Activated CD4-positive, alpha-beta T cell treated with anti-CD3 and anti-CD28 coated beads for 36 hours (primary cell): ENCODE data around the gene DDX60. TPM values are rescaled to one million over a fixed set of nuclear protein-coding genes. Genes with fewer than 3 reads are reported as not detected.
"Not testable (repeated sequence)": the region's sequence is repeated elsewhere in the genome, so short reads cannot be mapped to it uniquely, and the experiment has no call there.

ENCODE experiments used
- ATAC-seq: fragments of 200-7000 bp; cut with Tn5 transposase; one replicate; pipeline ENCODE4 v1.10.0; 2021; ENCODE audit warnings: mild to moderate bottlenecking, moderate library complexity
- CTCF ChIA-PET: fragments of 350-600 bp; sonication (Branson Sonifier 250); formaldehyde crosslinking; loops from one replicate; lab custom pipeline; 2021; ENCODE audit warnings: antibody characterized with exemption; lab: Charles Lee
- POLR2A ChIA-PET: fragments of 350-600 bp; sonication (Branson Sonifier 250); formaldehyde crosslinking; loops from one replicate; lab custom pipeline; 2021; ENCODE audit warnings: antibody characterized with exemption, inconsistent platforms; lab: Charles Lee
- DNase-seq: peaks from one replicate; pipeline ENCODE4 v3.0.0-alpha.2; 2020
- H3K27ac Mint-ChIP-seq: one replicate; pipeline ENCODE4 v1.8.0; 2021; ENCODE audit warnings: mixed read lengths
- H3K27me3 Mint-ChIP-seq: one replicate; pipeline ENCODE4 v1.8.0; 2021; ENCODE audit warnings: mixed read lengths
- H3K36me3 Mint-ChIP-seq: one replicate; pipeline ENCODE4 v1.8.0; 2021; ENCODE audit warnings: low read depth, mixed read lengths
- H3K4me1 Mint-ChIP-seq: one replicate; pipeline ENCODE4 v1.8.0; 2021; ENCODE audit warnings: mixed read lengths
- H3K4me3 Mint-ChIP-seq: one replicate; pipeline ENCODE4 v1.8.0; 2021; ENCODE audit warnings: mild to moderate bottlenecking, moderate library complexity, mixed read lengths
- H3K9me3 Mint-ChIP-seq: one replicate; pipeline ENCODE4 v1.8.0; 2021; ENCODE audit warnings: low read depth, mixed read lengths
- intact Hi-C, 2 experiments: fragments of 100-400 bp; cut with DNase I in 1 of 2; cut with micrococcal nuclease in 1 of 2; formaldehyde crosslinking; loops; one replicate each; pipeline versions ENCODE4 v1.14.2 to v1.15.1; 2022 to 2024; cut with DNase I, micrococcal nuclease
- total RNA-seq, 2 experiments: library from RNA; stranded (reverse); gene quantifications; one replicate each; pipeline ENCODE4 v1.2.3, GENCODE V29; 2021

Gene DDX60
- total RNA-seq, 2 experiments from 2014 or later = 22.2 to 23.8 TPM

GRCh38 chr4:168334053-168334452 is 15.5 kb upstream of the DDX60 start:
- intact Hi-C loops = no loop called here
- no peaks in the 10 kb centered on the region for H3K9me3 Mint-ChIP-seq
- H3K27ac Mint-ChIP-seq = no peak overlapping the region
- H3K4me1 Mint-ChIP-seq = no peaks in the 10 kb centered on the region
- no peaks in the 10 kb centered on the region for H3K36me3 Mint-ChIP-seq
- H3K4me3 Mint-ChIP-seq = no peak overlapping the region
- no peaks in the 10 kb centered on the region for H3K27me3 Mint-ChIP-seq
- DNase-seq = no peak
- CTCF ChIA-PET = no interaction called here
- POLR2A ChIA-PET = interaction anchor here (0.7 kb wide), 1 partner anchor 1348 kb away, joined by 3 read pairs; no protein-coding TSS in a partner anchor
- ATAC-seq = no peak

DNA sequence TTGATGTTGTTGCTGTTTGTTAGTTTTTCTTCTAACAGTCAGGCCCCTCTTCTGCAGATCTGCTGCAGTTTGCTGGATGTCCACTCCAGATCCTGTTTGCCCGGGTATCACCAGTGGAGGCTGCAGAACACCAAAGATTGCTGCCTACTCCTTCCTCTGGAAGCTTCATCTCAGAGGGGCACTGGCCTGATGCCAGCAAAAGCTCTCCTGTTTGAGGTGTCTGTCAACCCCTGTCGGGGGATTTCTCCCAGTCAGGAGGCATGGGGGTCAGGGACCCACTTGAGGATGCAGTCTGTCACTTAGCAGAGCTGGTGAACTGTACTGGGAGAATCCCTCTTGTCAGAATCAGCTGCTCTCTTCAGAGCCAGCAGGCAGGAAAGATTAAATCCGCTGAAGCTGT is 12.0 kb upstream of the DDX60 start:
- intact Hi-C loops, DNase-seq, ATAC-seq, H3K36me3 Mint-ChIP-seq, H3K4me3 Mint-ChIP-seq, POLR2A ChIA-PET, H3K27me3 Mint-ChIP-seq, CTCF ChIA-PET, H3K9me3 Mint-ChIP-seq, H3K4me1 Mint-ChIP-seq, H3K27ac Mint-ChIP-seq: not testable (repeated sequence)

GRCh38 chr4:168325591-168325990 is 7.0 kb upstream of the DDX60 start:
- CTCF ChIA-PET = no interaction called here
- H3K27ac Mint-ChIP-seq = no peak overlapping the region
- H3K9me3 Mint-ChIP-seq = no peaks in the 10 kb centered on the region
- no peak for DNase-seq
- H3K4me1 Mint-ChIP-seq = peaks cover 5% of the 10 kb centered on the region
- POLR2A ChIA-PET = no interaction called here
- intact Hi-C loops = no loop called here
- ATAC-seq = no peak
- no peak overlapping the region for H3K4me3 Mint-ChIP-seq
- H3K27me3 Mint-ChIP-seq = no peaks in the 10 kb centered on the region
- H3K36me3 Mint-ChIP-seq = no peaks in the 10 kb centered on the region

- Mint-ChIP-seq H3K27me3 (no peaks in the 10 kb centered on the region), H3K9me3 (no peaks in the 10 kb centered on the region), H3K27ac (peak overlapping the region; percentile 49), H3K4me1 (peaks cover 35% of the 10 kb centered on the region), H3K4me3 (no peak overlapping the region), H3K36me3 (no peaks in the 10 kb centered on the region)
- DNase-seq (no peak), ATAC-seq (no peak)
- CTCF ChIA-PET = no interaction called here
- POLR2A ChIA-PET = no interaction called here
- intact Hi-C loops = no loop called here
These were observed 2.5 kb upstream of the DDX60 start for GRCh38 chr4:168321006-168321405.

- Mint-ChIP-seq H3K4me3 (peak overlapping the region; percentile 85), H3K27ac (peak overlapping the region; percentile 92), H3K36me3 (peaks cover 4% of the 10 kb centered on the region), H3K27me3 (no peaks in the 10 kb centered on the region), H3K9me3 (no peaks in the 10 kb centered on the region), H3K4me1 (peaks cover 39% of the 10 kb centered on the region)
- no peak for ATAC-seq
- DNase-seq = no peak
- ChIA-PET CTCF (no interaction called here), POLR2A (no interaction called here)
- intact Hi-C loops = loop anchor here (2.0 to 10.0 kb wide), 3 partner anchors 161 to 1435 kb away; partner anchors contain the start of genes DDX60L (in 1 of the 2), HPF1 (in 1 of the 2) and NEK1 (in 1 of the 2)
These were observed 1.0 kb upstream of the DDX60 start for GRCh38 chr4:168319486-168320019.

GRCh38 chr4:168317621-168318020 is 931 bp downstream of the DDX60 start:
- no peaks in the 10 kb centered on the region for H3K9me3 Mint-ChIP-seq
- DNase-seq (peak; percentile 8), ATAC-seq (peak; percentile 9)
- CTCF ChIA-PET = interaction anchor here (0.8 to 1.1 kb wide), 4 partner anchors 13 to 692 kb away, joined by 3 to 5 read pairs (median 3); partner anchors contain the start of gene CBR4
- peak overlapping the region; percentile 92 for H3K27ac Mint-ChIP-seq
- intact Hi-C loops = loop anchor here (1.0 to 10.0 kb wide), 6 partner anchors 163 to 1437 kb away; partner anchors contain the start of genes DDX60L (in 2 of the 2), CBR4 (in 1 of the 2), HPF1 (in 1 of the 2) and NEK1 (in 1 of the 2)
- POLR2A ChIA-PET = no interaction called here
- peaks cover 4% of the 10 kb centered on the region for H3K36me3 Mint-ChIP-seq
- no peaks in the 10 kb centered on the region for H3K27me3 Mint-ChIP-seq
- H3K4me1 Mint-ChIP-seq = peaks cover 50% of the 10 kb centered on the region
- peak overlapping the region; percentile 85 for H3K4me3 Mint-ChIP-seq

- no peak for ATAC-seq
- Mint-ChIP-seq H3K27me3 (no peaks in the 10 kb centered on the region), H3K9me3 (no peaks in the 10 kb centered on the region), H3K4me3 (no peak overlapping the region), H3K4me1 (peaks cover 26% of the 10 kb centered on the region), H3K36me3 (peaks cover 20% of the 10 kb centered on the region), H3K27ac (no peak overlapping the region)
- no peak for DNase-seq
- intact Hi-C loops = loop anchor here in 1 of 2 experiments (10.0 kb wide), 1 partner anchor 1445 kb away; the partner anchor contains the start of gene HPF1
- CTCF ChIA-PET = no interaction called here
- POLR2A ChIA-PET = no interaction called here
These were observed 8.8 kb downstream of the DDX60 start for GRCh38 chr4:168309781-168310180.

- Mint-ChIP-seq H3K4me1 (peaks cover 23% of the 10 kb centered on the region), H3K36me3 (peaks cover 20% of the 10 kb centered on the region), H3K9me3 (no peaks in the 10 kb centered on the region), H3K27ac (no peak overlapping the region), H3K27me3 (no peaks in the 10 kb centered on the region), H3K4me3 (no peak overlapping the region)
- POLR2A ChIA-PET = no interaction called here
- intact Hi-C loops = no loop called here
- DNase-seq (no peak), ATAC-seq (no peak)
- CTCF ChIA-PET = no interaction called here
These were observed 9.6 kb downstream of the DDX60 start for GRCh38 chr4:168308912-168309311.

GRCh38 chr4:168306476-168306875 is 12.1 kb downstream of the DDX60 start:
- no peak for ATAC-seq
- H3K27me3 Mint-ChIP-seq = no peaks in the 10 kb centered on the region
- H3K4me3 Mint-ChIP-seq = peak overlapping the region; percentile 45
- DNase-seq = no peak
- no peaks in the 10 kb centered on the region for H3K9me3 Mint-ChIP-seq
- H3K36me3 Mint-ChIP-seq = peaks cover 21% of the 10 kb centered on the region
- no peak overlapping the region for H3K27ac Mint-ChIP-seq
- peaks cover 13% of the 10 kb centered on the region for H3K4me1 Mint-ChIP-seq
- ChIA-PET CTCF (interaction anchor here (1.2 kb wide), 1 partner anchor 8 kb away, joined by 4 read pairs; no protein-coding TSS in a partner anchor), POLR2A (no interaction called here)
- intact Hi-C loops = no loop called here

GRCh38 chr4:168304744-168305459 is 13.7 kb downstream of the DDX60 start:
- no peak for ATAC-seq
- Mint-ChIP-seq H3K4me3 (no peak overlapping the region), H3K9me3 (no peaks in the 10 kb centered on the region), H3K27ac (no peak overlapping the region), H3K27me3 (no peaks in the 10 kb centered on the region), H3K36me3 (peaks cover 27% of the 10 kb centered on the region), H3K4me1 (peaks cover 19% of the 10 kb centered on the region)
- intact Hi-C loops = no loop called here
- POLR2A ChIA-PET = no interaction called here
- CTCF ChIA-PET = interaction anchor here (1.0 to 1.4 kb wide), 3 partner anchors 9 to 13 kb away, joined by 3 to 4 read pairs (median 3); no protein-coding TSS in a partner anchor
- no peak for DNase-seq

- CTCF ChIA-PET = not testable (repeated sequence)
These were observed 15.1 kb downstream of the DDX60 start for GRCh38 chr4:168303430-168303829.

More at GRCh38 chr4:168303430-168303829, 15.1 kb downstream of the DDX60 start:
- ATAC-seq, H3K27ac Mint-ChIP-seq, H3K9me3 Mint-ChIP-seq, intact Hi-C loops, DNase-seq, H3K27me3 Mint-ChIP-seq, POLR2A ChIA-PET, H3K4me3 Mint-ChIP-seq: not testable (repeated sequence)
- Mint-ChIP-seq H3K4me1 (peaks cover 22% of the 10 kb centered on the region), H3K36me3 (peaks cover 33% of the 10 kb centered on the region)
